Stimulated activated CD4-positive, alpha-beta T cell treated with anti-CD3 and anti-CD28 coated beads, Interleukin-4, amount 100 ng/mL, for 1 hour (primary cell): ENCODE measurements around the gene ST6GALNAC3.
"Not testable (repeated sequence)": the region's sequence is repeated elsewhere in the genome, so short reads cannot be mapped to it uniquely, and the experiment has no call there.

ENCODE experiments used
- DNase-seq: peaks from one replicate; pipeline ENCODE4 v3.0.0-alpha.2; 2020

The ST6GALNAC3 gene

GRCh38 chr1:76109901-76110560, 35.5 kb downstream of the ST6GALNAC3 start:
- no peak for DNase-seq

GRCh38 chr1:76110666-76111065, 36.1 kb downstream of the ST6GALNAC3 start:
- no peak for DNase-seq

GRCh38 chr1:76112321-76112720, 37.8 kb downstream of the ST6GALNAC3 start:
- DNase-seq = not testable (repeated sequence)

- no peak for DNase-seq
These were observed 38.9 kb downstream of the ST6GALNAC3 start for GRCh38 chr1:76113446-76113845.

GRCh38 chr1:76115171-76115570, 40.6 kb downstream of the ST6GALNAC3 start:
- no peak for DNase-seq

- no peak for DNase-seq
These were observed 47.3 kb downstream of the ST6GALNAC3 start for GRCh38 chr1:76121850-76122249.

GRCh38 chr1:76122271-76122670, 47.7 kb downstream of the ST6GALNAC3 start:
- no peak for DNase-seq

GRCh38 chr1:76123411-76124064, 49.0 kb downstream of the ST6GALNAC3 start:
- DNase-seq = not testable (repeated sequence)

GRCh38 chr1:76124196-76124595, 49.6 kb downstream of the ST6GALNAC3 start:
- no peak for DNase-seq

GRCh38 chr1:76125473-76126219, 51.1 kb downstream of the ST6GALNAC3 start:
- no peak for DNase-seq

GRCh38 chr1:76128096-76128495, 53.5 kb downstream of the ST6GALNAC3 start:
- no peak for DNase-seq

- no peak for DNase-seq
These were observed 55.2 kb downstream of the ST6GALNAC3 start for GRCh38 chr1:76129731-76130130.

GRCh38 chr1:76130992-76131391, 56.4 kb downstream of the ST6GALNAC3 start:
- no peak for DNase-seq

- DNase-seq = no peak
These were observed 59.4 kb downstream of the ST6GALNAC3 start for GRCh38 chr1:76133977-76134376.

- DNase-seq = no peak
These were observed 61.3 kb downstream of the ST6GALNAC3 start for GRCh38 chr1:76135835-76136234.

GRCh38 chr1:76136894-76137293, 62.3 kb downstream of the ST6GALNAC3 start:
- DNase-seq = no peak

- DNase-seq = no peak
These were observed 63.2 kb downstream of the ST6GALNAC3 start for GRCh38 chr1:76137746-76138145.

- no peak for DNase-seq
These were observed 63.7 kb downstream of the ST6GALNAC3 start for GRCh38 chr1:76138217-76138616.

GRCh38 chr1:76140227-76140626, 65.7 kb downstream of the ST6GALNAC3 start:
- DNase-seq = no peak

GRCh38 chr1:76141929-76142328, 67.4 kb downstream of the ST6GALNAC3 start:
- DNase-seq = no peak

- no peak for DNase-seq
These were observed 68.4 kb downstream of the ST6GALNAC3 start for GRCh38 chr1:76142771-76143540.

GRCh38 chr1:76144247-76144646, 69.7 kb downstream of the ST6GALNAC3 start:
- no peak for DNase-seq

- DNase-seq = no peak
These were observed 70.8 kb downstream of the ST6GALNAC3 start for GRCh38 chr1:76145332-76145731.
